GM13977 (cell line): ENCODE measurements around the gene PCDHB4.
A peak's percentile ranks its signal among the peaks of the same experiment; 100 is the strongest.
"Not testable (repeated sequence)": the region's sequence is repeated elsewhere in the genome, so short reads cannot be mapped to it uniquely, and the experiment has no call there.

ENCODE experiments used
- DNase-seq: peaks from one replicate; pipeline ENCODE4 v3.0.0; 2012; ENCODE audit warnings: low spot score
- in situ Hi-C: fragments of 300-500 bp; cut with MboI; formaldehyde crosslinking; loops from one replicate; pipeline ENCODE4 v1.12.0; 2022; ENCODE audit warnings: low sequenced_read_pairs, low pct_unique_long_range_greater_than_20kb, mixed read lengths, inconsistent platforms; ENCODE audit not compliant: unreplicated experiment
- TF ChIP-seq, protein P1 (sequence below): IDR thresholded peaks from 2 replicates; pipeline ENCODE4 v1.5.1; 2012; ENCODE audit warnings: mild to moderate bottlenecking, control low read depth; ENCODE audit not compliant: insufficient read depth; ENCODE audit errors: extremely low read depth, missing control alignments

The PCDHB4 gene

DNA sequence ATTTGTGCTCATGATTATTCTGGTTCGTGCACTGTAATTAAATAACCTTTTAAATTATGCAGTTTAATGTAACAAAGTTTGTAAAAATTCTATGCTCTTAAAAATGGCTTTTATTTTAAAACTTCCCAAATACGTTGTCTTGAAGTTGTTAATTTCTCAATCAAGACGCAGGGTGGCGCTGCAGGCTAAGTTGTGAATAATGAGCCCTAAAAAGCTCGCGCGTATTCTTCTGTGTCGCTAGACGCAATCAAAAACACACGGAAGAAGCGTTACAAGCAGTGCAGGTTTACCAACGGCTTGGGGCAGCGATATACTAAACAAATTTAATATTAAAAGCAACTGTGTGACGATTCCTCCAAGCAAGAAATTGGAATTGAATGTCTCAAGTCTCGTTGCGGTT is at the start of gene PCDHB4:
PCDHB4 (plus strand) TSS at position 256 of the 400 bp plus-strand sequence. CDS start 181 bp downstream, outside the sequence.
- TF ChIP-seq, protein P1, sequence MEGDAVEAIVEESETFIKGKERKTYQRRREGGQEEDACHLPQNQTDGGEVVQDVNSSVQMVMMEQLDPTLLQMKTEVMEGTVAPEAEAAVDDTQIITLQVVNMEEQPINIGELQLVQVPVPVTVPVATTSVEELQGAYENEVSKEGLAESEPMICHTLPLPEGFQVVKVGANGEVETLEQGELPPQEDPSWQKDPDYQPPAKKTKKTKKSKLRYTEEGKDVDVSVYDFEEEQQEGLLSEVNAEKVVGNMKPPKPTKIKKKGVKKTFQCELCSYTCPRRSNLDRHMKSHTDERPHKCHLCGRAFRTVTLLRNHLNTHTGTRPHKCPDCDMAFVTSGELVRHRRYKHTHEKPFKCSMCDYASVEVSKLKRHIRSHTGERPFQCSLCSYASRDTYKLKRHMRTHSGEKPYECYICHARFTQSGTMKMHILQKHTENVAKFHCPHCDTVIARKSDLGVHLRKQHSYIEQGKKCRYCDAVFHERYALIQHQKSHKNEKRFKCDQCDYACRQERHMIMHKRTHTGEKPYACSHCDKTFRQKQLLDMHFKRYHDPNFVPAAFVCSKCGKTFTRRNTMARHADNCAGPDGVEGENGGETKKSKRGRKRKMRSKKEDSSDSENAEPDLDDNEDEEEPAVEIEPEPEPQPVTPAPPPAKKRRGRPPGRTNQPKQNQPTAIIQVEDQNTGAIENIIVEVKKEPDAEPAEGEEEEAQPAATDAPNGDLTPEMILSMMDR, result no peak
- in situ Hi-C loops, result no loop called here
- DNase-seq, result no peak

DNA sequence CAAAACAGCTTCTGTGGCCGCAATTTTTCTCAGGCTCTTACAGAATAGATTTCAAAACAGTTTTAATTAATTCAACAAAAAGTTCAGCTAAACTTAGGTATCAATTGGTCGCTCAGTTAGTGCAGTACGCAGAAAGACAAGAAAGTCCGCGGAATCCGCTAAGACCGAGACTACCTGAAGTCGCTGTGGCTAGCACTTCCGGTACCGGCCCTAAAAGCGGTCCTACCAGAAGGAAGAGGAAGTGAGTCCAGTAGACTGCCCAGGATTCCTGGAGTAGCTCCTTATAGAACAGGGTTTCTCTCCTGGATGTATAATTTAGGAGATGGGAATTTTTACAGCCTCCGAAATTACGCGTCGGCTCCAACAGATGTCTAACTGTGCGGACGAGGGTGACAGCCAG is 43.8 kb upstream of the PCDHB4 start:
- in situ Hi-C loops, result no loop called here
- TF ChIP-seq, protein P1, result no peak
- DNase-seq, result no peak

DNA sequence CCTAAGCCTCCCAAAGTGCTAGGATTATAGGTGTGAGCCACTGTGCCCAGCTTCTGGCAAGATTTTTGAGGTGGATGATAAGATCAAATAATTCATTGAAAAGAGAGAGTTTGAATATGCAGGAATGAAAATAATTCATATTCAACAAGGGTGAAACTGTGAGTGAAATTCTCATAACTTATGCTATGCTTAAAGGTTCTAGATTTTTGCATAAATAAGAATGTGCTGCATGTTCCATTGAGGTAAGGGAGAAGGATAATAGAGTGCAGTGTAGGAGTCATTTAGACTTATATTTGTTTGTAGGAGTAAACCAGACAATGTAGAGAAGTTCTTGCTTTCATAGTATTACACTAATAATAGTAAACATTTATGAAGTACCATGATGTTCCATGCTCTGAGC is 39.4 kb upstream of the PCDHB4 start:
- DNase-seq, result no peak
- TF ChIP-seq, protein P1, result no peak
- in situ Hi-C loops, result no loop called here

GRCh38 chr5:141084487-141084989 is 37.1 kb upstream of the PCDHB4 start:
- in situ Hi-C loops, result no loop called here
- TF ChIP-seq, protein P1, result peak; percentile 6
- no peak for DNase-seq

DNA sequence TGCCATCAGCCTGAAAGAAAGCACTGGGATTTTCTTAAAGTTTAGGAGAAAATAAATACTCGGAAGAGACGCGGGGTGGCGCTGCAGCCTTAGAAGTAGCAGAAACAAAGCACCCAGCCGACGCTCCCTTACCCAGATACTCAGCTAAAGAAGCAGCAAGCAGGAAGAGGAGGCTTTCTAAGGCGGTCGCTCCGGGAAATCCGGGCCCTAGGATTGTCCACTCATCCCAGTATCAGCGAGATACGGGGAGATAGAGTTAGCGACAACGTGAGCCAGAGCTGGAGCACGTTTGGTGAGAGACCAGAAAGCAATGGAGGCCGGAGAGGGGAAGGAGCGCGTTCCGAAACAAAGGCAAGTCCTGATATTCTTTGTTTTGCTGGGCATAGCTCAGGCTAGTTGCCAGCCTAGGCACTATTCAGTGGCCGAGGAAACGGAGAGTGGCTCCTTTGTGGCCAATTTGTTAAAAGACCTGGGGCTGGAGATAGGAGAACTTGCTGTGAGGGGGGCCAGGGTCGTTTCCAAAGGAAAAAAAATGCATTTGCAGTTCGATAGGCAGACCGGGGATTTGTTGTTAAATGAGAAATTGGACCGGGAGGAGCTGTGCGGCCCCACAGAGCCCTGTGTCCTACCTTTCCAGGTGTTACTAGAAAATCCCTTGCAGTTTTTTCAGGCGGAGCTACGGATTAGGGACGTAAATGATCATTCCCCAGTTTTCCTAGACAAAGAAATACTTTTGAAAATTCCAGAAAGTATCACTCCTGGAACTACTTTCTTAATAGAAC is 26.9 kb upstream of the PCDHB4 start, which contains the start of gene PCDHB2:
PCDHB2 (plus strand) TSS at position 135 of the 782 bp plus-strand sequence; CDS start at position 311, 176 bp downstream.
- no peak for DNase-seq
- TF ChIP-seq, protein P1, result peak; percentile 8
- in situ Hi-C loops, result no loop called here

GRCh38 chr5:141095263-141095641 is 26.4 kb upstream of the PCDHB4 start:
- no peak for DNase-seq
- in situ Hi-C loops, result no loop called here
- TF ChIP-seq, protein P1, result no peak

DNA sequence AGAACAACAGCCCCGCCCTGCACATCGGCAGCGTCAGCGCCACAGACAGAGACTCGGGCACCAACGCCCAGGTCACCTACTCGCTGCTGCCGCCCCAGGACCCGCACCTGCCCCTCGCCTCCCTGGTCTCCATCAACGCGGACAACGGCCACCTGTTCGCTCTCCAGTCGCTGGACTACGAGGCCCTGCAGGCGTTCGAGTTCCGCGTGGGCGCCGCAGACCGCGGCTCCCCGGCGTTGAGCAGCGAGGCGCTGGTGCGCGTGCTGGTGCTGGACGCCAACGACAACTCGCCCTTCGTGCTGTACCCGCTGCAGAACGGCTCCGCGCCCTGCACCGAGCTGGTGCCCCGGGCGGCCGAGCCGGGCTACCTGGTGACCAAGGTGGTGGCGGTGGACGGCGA is 25.4 kb upstream of the PCDHB4 start:
- in situ Hi-C loops, result not testable (repeated sequence)

DNA sequence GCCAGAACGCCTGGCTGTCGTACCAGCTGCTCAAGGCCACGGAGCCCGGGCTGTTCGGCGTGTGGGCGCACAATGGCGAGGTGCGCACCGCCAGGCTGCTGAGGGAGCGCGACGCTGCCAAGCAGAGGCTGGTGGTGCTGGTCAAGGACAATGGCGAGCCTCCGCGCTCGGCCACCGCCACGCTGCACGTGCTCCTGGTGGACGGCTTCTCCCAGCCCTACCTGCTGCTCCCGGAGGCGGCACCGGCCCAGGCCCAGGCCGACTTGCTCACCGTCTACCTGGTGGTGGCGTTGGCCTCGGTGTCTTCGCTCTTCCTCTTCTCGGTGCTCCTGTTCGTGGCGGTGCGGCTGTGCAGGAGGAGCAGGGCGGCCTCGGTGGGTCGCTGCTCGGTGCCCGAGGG is 25.0 kb upstream of the PCDHB4 start:
- DNase-seq, in situ Hi-C loops: not testable (repeated sequence)

More for the DNA sequence above, 25.4 kb upstream of the PCDHB4 start:
- DNase-seq, result not testable (repeated sequence)
